Subcutaneous adipose tissue (tissue), 4 donors: ENCODE data around the gene MYOM1. TPM values are rescaled to one million over a fixed set of nuclear protein-coding genes. Genes with fewer than 3 reads are reported as not detected.

Experiments
- CTCF ChIP-seq: fragments of 450-650 bp; IDR thresholded peaks from one replicate; pipeline ENCODE4 v1.5.1; 2016; ENCODE audit warnings: low read depth, mild to moderate bottlenecking, control low read depth, antibody characterized with exemption, moderate library complexity
- total RNA-seq, 4 donors: library from RNA; depleted of rRNA; stranded (reverse); fragments of >200 nt; gene quantifications; one replicate each; pipeline ENCODE4 v1.1.0, GENCODE V29; 2016

Gene MYOM1
- total RNA-seq, 4 donors from 2014 or later, result 3.7 to 14.1 (median 6.6) TPM

GRCh38 chr18:3254725-3255124, 35.0 kb upstream of the MYOM1 start:
- TF ChIP-seq CTCF, result no peak

- no peak for TF ChIP-seq CTCF
Measured at GRCh38 chr18:3252843-3253242, 33.1 kb upstream of the MYOM1 start.

- TF ChIP-seq CTCF, result no peak
Measured at GRCh38 chr18:3251963-3252277, 32.2 kb upstream of the MYOM1 start.

GRCh38 chr18:3251249-3251962, 31.6 kb upstream of the MYOM1 start:
- no peak for TF ChIP-seq CTCF

- no peak for TF ChIP-seq CTCF
Measured at GRCh38 chr18:3250237-3251107, 30.7 kb upstream of the MYOM1 start.

GRCh38 chr18:3248658-3249359, 29.0 kb upstream of the MYOM1 start:
- TF ChIP-seq CTCF, result no peak
